AG08396 (cell line): ENCODE measurements around the gene RHOF.
"Not testable (repeated sequence)": the region's sequence is repeated elsewhere in the genome, so short reads cannot be mapped to it uniquely, and the experiment has no call there.

Source experiments
- DNase-seq: peaks from one replicate; pipeline ENCODE4 v3.0.0; 2012; ENCODE audit warnings: low spot score, mixed read lengths

The RHOF gene

DNA sequence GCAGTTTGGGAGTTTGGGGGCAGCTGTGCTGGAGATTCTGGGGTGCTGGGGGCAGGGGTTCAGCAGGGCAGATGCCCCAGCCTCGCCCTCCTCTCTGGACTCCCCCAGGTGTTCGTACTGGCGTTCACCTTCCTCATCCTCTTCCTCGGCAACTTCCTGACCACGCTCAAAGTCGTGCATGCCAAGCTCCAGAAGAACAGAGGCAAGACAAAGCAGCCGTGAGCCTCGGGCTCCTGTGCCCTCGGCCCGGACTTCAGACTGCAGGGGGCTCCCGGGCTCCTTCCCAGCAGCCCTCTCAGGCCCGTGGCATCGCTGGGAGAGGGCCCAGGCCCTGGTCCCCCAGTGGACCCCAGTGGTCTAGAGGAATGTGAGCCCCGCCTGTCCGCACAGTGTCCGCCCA lies 18.0 kb downstream of the RHOF start:
- no peak for DNase-seq

DNA sequence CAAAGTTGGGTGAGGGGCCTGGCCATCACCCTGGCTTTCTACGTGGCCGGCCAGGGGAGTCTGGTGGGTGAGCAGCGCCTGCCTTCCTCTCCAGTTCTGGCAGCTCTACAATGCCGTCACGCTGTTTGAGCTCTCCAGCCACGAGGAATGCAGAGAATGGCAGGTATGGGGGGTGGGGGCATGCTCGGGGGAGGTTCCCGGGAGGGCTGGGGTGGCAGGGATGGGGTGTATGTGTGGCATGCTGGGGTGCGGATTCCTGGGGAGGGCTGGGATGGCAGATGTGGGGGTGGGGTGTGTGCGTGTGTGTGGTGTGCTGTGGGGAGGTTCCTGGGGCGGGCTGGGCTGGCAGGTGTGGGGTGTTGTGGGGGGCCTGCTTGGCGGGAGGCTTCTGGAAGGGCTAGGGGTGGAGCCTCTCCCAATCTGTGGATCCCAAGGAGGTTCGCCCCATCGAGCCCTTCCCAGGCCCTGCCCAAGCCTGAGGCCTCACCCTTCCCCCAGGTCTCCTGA lies 18.5 kb downstream of the RHOF start:
- no peak for DNase-seq

DNA sequence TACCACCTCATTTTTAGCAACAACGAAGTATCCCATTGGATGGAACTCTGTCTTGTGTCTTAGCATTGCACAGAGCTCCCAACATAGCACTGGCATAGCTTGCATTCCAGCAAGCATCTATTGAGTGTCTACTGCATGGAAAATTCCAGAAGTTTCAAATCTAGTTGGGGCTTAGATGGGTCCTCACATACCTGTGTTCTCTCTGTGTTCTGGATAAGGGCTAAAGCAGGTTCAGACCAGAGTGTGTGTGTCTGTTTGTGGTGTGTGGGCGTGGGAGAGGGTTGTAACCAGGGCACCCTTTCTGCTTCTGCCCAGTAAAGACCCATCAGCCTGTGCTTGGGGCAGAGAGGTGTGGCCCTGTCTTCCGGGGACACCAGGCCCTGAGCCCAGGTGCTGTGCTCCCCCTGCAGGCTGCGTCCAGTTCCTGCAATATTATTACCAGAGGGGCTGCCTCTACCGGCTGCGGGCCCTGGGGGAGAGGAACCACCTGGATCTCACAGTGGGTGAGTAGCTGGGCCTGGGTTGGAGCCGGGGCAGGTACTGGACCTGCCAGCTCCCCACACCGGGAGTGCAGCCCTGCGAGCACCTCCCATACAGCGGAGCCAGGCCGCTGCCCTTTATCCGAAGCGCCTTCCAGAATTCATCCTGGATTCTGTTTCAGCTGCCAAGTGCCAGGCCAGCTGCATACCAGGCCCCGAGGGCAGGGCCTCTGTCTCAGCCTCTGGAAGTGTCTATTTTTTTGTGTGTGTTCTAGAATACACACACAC lies 20.3 kb downstream of the RHOF start:
- DNase-seq: peak; percentile 85

- no peak for DNase-seq
These were observed 22.5 kb downstream of the RHOF start for GRCh38 chr12:121770813-121771625.

DNA sequence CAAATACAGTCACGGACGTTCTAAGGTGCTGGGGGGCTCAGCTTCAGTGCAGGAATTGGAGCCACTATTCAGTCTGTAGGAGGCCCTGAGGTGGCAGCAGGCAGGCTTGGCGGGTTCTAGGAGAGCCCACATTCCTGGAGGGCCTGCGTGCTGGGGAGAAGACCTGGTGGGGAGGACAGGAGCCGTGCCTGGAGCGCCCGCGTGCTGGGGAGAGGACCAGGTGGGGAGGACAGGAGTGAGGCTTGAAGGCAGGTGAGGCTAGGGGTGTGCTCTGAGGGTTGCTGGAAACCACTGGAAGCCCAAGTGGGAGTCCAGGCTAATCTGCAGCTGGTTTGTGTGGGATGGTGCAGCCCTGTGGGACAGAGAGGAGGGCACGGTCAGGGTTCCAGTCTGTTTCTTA lies 23.1 kb downstream of the RHOF start:
- no peak for DNase-seq

DNA sequence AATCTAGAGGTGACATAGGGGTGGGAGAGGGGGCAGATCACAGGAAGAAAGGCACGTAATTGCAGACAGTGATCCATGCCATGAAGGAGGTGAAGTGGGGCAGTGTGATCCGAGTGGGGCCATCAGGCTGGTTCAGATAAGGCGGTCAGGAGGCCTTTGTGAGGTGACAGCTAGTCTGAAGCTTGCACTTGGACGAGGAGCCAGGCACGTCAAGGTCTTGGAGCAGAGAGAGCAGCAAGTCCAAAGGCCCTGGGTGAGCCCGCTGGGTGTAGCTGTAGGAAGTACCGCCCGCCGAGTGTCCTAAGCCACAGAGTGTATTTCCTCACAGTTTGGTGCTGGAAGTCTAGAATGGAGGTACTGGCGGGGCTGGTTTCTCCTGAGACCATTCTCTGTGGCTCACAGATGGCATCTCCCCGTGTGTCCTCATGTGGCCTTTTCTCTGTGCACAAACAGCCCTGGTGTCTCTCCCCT lies 23.6 kb downstream of the RHOF start:
- no peak for DNase-seq

- DNase-seq: no peak
These were observed 24.1 kb downstream of the RHOF start for GRCh38 chr12:121769297-121769830.

GRCh38 chr12:121767525-121768016 lies 25.9 kb downstream of the RHOF start:
- DNase-seq: peak; percentile 79

- no peak for DNase-seq
These were observed 27.0 kb downstream of the RHOF start for GRCh38 chr12:121766290-121767039.

DNA sequence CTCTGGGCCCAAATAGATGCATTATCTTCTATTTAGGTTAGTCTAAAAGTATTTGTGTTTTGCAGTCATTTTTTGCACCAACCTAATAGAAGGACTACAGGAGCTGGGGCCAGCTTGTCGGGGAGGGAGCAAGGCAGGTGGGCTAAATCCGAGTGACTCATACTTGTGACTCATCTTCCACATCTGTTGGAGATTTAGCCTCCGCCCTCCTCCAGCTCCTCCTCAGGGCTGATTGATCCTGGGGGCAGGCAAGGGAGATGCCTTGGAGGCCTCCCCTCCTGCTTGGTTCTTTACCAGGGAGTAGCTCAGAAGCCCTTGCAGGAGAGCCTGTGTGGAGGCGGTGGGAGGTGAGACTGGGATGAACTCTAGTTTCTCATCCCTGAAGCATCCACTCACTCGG lies 27.9 kb downstream of the RHOF start:
- peak; percentile 80 for DNase-seq

DNA sequence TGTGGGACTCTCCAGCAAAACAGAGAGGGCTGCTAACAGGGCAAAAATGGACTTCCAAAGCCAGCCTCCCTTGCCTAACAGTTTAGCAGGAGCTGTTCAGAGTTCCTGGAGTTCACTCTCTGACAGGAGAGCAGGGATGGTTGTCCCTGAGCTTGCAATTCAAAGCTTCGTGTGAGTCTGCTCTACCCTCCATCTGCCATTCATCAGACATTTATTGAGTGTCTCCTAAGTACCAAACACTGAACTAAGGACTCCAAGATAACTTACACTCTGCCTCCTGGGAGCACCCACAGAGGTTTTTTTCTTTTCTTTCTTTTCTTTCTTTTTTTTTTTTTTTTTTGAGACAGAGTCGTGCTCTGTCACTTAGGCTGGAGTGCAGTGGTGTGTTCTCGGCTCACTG lies 28.7 kb downstream of the RHOF start:
- DNase-seq: no peak

DNA sequence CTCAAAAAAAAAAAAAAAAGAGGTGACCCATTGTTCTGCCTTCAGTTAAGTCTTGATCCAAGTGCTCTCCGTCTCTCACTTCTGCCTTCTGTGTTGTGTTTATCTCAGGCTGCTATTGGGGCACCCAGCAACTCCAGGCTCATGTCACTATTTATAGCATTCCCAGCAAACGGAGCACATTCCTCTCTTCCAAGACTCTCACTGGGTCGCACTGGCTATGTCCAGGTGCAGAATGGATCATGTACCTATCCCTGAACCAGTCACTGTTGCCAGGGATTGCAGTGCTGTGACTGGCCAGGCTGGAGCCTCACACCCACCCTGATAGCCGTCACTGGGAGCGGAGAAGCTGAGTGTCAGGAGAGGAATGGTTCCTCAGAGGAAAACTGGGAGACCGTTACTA lies 31.2 kb downstream of the RHOF start:
- peak; percentile 54 for DNase-seq

- not testable (repeated sequence) for DNase-seq
These were observed 35.0 kb downstream of the RHOF start for GRCh38 chr12:121758536-121758935.

- no peak for DNase-seq
These were observed 37.9 kb downstream of the RHOF start for GRCh38 chr12:121755591-121755990.

DNA sequence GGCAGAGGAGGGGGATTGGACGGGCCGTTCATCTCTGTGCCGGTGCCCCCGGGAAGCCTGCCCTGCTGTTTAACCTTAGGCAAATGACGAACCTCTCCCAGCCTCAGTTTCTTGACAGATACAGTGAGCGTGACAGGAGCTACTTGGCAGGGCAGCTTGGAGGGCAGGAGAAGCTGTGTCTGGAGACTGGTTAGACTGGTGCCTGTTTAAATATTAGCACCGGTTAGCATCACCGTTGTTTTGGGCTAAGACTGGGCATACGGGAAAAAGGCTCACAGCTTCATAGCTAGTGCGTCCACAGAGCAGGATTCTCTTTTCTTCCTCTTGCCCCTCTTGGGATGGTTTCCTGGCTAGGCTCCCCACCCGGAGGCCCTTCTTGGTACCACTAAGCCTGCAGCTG lies 38.7 kb downstream of the RHOF start:
- no peak for DNase-seq

GRCh38 chr12:121753844-121754264 lies 39.6 kb downstream of the RHOF start:
- no peak for DNase-seq

- no peak for DNase-seq
These were observed 41.6 kb downstream of the RHOF start for GRCh38 chr12:121751749-121752351.

DNA sequence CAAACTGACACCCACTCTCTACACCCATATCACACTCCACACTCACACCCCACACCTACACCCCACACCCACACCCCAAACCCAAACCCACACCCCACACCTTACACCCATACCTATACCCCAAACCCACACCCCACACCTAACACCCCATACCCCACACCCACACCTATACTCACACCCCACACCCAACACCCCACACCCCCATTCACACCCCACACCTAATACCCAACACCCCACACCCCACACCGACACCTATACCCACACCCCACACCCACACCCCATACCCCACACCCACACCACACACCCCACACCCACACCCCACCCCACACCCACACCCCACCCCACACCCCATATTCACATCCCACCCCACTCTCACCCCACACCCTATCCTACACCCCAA lies 42.5 kb downstream of the RHOF start:
- no peak for DNase-seq

GRCh38 chr12:121750507-121750955 lies 43.0 kb downstream of the RHOF start:
- no peak for DNase-seq

GRCh38 chr12:121749267-121749666 lies 44.2 kb downstream of the RHOF start:
- no peak for DNase-seq

DNA sequence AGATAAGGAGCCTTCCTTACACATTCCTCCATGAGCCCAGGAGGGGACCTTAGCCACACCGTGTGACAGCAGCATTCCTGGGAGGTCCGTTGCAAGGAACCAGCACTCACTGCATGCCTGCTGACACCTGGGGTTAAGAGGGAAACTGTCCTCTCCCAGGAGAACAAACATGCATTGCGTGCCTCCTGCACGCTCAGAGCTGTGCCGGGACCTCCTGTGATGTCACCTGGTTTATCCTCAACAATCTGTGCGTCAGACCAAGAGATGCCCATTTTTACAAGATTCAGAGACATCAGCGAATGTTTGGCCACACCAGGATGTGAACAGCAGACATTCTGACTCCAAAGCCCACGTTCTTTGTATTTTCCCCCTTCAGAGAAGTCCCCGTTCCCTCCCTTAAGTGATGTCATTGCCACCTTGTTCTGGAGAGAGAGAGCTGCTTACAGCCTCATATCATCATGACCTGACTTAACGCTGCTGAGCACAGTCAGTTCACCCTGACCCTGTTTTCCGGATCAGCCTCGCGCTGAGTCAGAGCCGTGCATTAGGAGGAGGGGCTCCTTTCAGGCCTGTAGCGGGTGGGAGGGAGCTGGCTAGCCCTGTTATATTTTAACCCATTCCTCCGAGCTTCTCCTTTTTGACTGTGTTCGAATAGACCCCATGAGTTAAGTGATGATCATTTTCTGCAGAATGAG lies 44.8 kb downstream of the RHOF start:
- DNase-seq: peak; percentile 68
